Colonic mucosa (tissue), 4 donors: Measurements from ENCODE around the gene COX17. TPM values are rescaled to one million over a fixed set of nuclear protein-coding genes. Genes with fewer than 3 reads are reported as not detected.
A peak's percentile ranks its signal among the peaks of the same experiment; 100 is the strongest.

Source experiments
- DNase-seq: peaks from one replicate; pipeline ENCODE4 v3.0.0-alpha.2; 2020
- H3K27ac ChIP-seq: fragments of 200-600 bp; one replicate; pipeline ENCODE4 v1.8.0; 2021
- H3K27me3 ChIP-seq: fragments of 200-600 bp; one replicate; pipeline ENCODE4 v1.8.0; 2021
- H3K36me3 ChIP-seq: fragments of 200-600 bp; one replicate; pipeline ENCODE4 v1.8.0; 2021
- H3K4me1 ChIP-seq: fragments of 200-600 bp; one replicate; pipeline ENCODE4 v1.8.0; 2021; ENCODE audit warnings: mild to moderate bottlenecking
- H3K4me3 ChIP-seq: fragments of 200-600 bp; one replicate; pipeline ENCODE4 v1.8.0; 2021
- H3K9ac ChIP-seq, 2 donors: one replicate each; pipeline ENCODE4 v1.7.0; 2013; ENCODE audit warnings: control low read depth in 2 of 2, low read depth in 2 of 2, low read length in 2 of 2
- H3K9me3 ChIP-seq: fragments of 200-600 bp; one replicate; pipeline ENCODE4 v1.8.0; 2021
- CTCF ChIP-seq: fragments of 200-600 bp; IDR thresholded peaks from one replicate; pipeline ENCODE4 v1.8.0; 2022; ENCODE audit warnings: antibody characterized with exemption, mild to moderate bottlenecking
- intact Hi-C: fragments of 100-400 bp; cut with DNase I; formaldehyde crosslinking; loops from one replicate; pipeline ENCODE4 v1.14.1; 2022
- total RNA-seq, 2 donors: library from RNA; stranded (reverse); fragmentation: NEBNext Ultra II Directional in 1 of 2; extraction: Animal tissue kit (Norgen Biotek cat#: 25700) in 1 of 2; gene quantifications; one replicate each; pipeline ENCODE4 v1.2.1, GENCODE V29; 2021
- donor health status: healthy.
- donor health status: DM: no; HTN: no; CAD: no.
- donor health status: DM: no; HTN: no; CAD: no.

The COX17 gene
- total RNA-seq, 2 donors from 2014 or later, result 53.5 to 64.5 TPM

GRCh38 chr3:119664370-119664769 is 12.8 kb downstream of the COX17 start:
- intact Hi-C loops, result no loop called here
- no peak overlapping the region for H3K4me3 ChIP-seq
- H3K27me3 ChIP-seq, result no peaks in the 10 kb centered on the region
- TF ChIP-seq CTCF, result no peak
- H3K9ac ChIP-seq, result peak overlapping the region in 1 of 2 donors; percentile 24
- no peak overlapping the region for H3K27ac ChIP-seq
- no peaks in the 10 kb centered on the region for H3K9me3 ChIP-seq
- H3K4me1 ChIP-seq, result no peaks in the 10 kb centered on the region
- no peak for DNase-seq
- H3K36me3 ChIP-seq, result peaks cover 4% of the 10 kb centered on the region

- H3K27ac ChIP-seq, result no peak overlapping the region
- H3K4me1 ChIP-seq, result no peaks in the 10 kb centered on the region
Observed at GRCh38 chr3:119663885-119664284, 13.3 kb downstream of the COX17 start.

GRCh38 chr3:119662604-119663373 is 14.4 kb downstream of the COX17 start:
- no peak overlapping the region for H3K27ac ChIP-seq
- no peak for DNase-seq
- no peak overlapping the region for H3K9ac ChIP-seq
- no peaks in the 10 kb centered on the region for H3K36me3 ChIP-seq
- intact Hi-C loops, result no loop called here
- no peak for TF ChIP-seq CTCF
- no peak overlapping the region for H3K4me3 ChIP-seq
- H3K9me3 ChIP-seq, result no peaks in the 10 kb centered on the region
- no peaks in the 10 kb centered on the region for H3K4me1 ChIP-seq
- H3K27me3 ChIP-seq, result no peaks in the 10 kb centered on the region

More at GRCh38 chr3:119663885-119664284, 13.3 kb downstream of the COX17 start:
- DNase-seq, result no peak
- TF ChIP-seq CTCF, result no peak
- no peak overlapping the region for H3K9ac ChIP-seq
- peaks cover 2% of the 10 kb centered on the region for H3K36me3 ChIP-seq
- no peak overlapping the region for H3K4me3 ChIP-seq
- intact Hi-C loops, result no loop called here
- no peaks in the 10 kb centered on the region for H3K27me3 ChIP-seq
- no peaks in the 10 kb centered on the region for H3K9me3 ChIP-seq

- intact Hi-C loops, result no loop called here
- H3K36me3 ChIP-seq, result no peaks in the 10 kb centered on the region
- H3K9ac ChIP-seq, result no peak within 1 kb of the TSS
- H3K27ac ChIP-seq, result peak within 1 kb of the TSS; percentile 28
- peak within 1 kb of the TSS; percentile 8 for H3K4me3 ChIP-seq
- no peak for TF ChIP-seq CTCF
- no peak for DNase-seq
- H3K27me3 ChIP-seq, result no peaks in the 10 kb centered on the region
- H3K4me1 ChIP-seq, result no peaks in the 10 kb centered on the region
- H3K9me3 ChIP-seq, result no peaks in the 10 kb centered on the region
Observed at GRCh38 chr3:119660474-119661440, 16.4 kb downstream of the COX17 start, which contains the start of gene POPDC2. TSS of gene POPDC2 (minus strand) at chr3:119660589. CDS start at chr3:119660423, 166 bp downstream.

- intact Hi-C loops, result no loop called here
- Histone ChIP-seq H3K4me1 (no peaks in the 10 kb centered on the region), H3K9me3 (no peaks in the 10 kb centered on the region), H3K36me3 (no peaks in the 10 kb centered on the region), H3K27me3 (no peaks in the 10 kb centered on the region), H3K9ac (no peak overlapping the region), H3K27ac (peak overlapping the region; percentile 28), H3K4me3 (peak overlapping the region; percentile 8)
- no peak for DNase-seq
- TF ChIP-seq CTCF, result no peak
Observed at GRCh38 chr3:119659606-119660291, 17.5 kb downstream of the COX17 start.
